HG03097 (cell line): ENCODE measurements around the gene MYO1A.
"Not testable (repeated sequence)": the region's sequence is repeated elsewhere in the genome, so short reads cannot be mapped to it uniquely, and the experiment has no call there.

ENCODE experiments used
- ATAC-seq: cut with Tn5 transposase; IDR thresholded peaks from one replicate; pipeline ENCODE4 v1.9.1; 2021; ENCODE audit not compliant: unreplicated experiment, low FRiP score

The MYO1A gene

DNA sequence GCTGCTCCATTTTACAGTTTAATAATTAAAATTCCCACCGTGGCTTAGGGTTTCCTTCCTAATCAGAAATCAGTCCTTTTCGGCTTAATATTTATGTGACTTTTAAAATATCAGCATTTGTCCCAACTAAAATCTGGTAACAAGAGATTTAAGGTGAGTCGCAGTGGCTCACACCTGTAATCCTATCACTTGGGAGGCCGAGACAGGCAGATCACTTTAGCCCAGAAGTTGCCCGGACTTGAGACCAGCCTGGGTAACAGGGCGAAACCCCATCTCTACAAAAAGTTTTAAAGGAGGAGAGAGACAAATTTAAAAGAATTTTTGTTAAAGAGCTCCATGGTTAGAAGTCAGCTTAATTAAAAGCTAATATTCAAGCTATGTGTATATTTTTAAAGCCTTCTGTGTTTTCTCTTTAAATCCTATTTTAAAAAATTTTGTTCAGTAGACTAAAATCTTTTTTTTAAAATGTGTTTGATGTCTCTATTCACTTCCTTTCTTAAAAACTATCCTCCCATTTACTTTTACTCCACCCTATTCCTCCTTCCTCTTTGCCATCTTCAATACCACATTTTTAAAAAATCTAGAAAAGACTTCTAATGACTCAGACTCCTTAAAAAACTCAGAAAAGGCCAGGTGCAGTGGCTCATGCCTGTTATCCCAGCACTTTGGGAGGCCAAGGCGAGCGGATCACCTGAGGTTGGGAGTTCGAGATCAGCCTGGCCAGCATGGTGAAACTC lies 29.8 kb downstream of the MYO1A start:
- ATAC-seq = no peak

DNA sequence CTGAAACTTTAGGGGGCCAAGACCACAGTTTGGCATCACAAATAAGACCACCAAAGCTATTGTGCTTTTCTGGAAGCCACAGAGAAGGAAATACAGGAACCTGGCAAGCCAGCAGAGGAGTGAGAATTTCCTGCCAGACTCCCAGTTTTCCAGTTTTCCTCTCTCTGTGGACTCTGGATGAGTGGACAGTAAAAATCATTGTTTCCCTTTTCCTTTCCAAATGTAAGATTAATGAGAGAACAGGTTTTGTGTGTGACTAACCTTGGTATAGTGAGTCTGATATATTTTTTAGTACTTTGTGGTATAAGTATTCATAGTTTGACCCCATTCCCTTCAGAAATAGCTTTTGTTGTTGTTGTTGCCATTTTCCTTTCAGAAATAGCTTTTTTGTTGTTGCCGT lies 31.0 kb downstream of the MYO1A start:
- ATAC-seq = no peak

DNA sequence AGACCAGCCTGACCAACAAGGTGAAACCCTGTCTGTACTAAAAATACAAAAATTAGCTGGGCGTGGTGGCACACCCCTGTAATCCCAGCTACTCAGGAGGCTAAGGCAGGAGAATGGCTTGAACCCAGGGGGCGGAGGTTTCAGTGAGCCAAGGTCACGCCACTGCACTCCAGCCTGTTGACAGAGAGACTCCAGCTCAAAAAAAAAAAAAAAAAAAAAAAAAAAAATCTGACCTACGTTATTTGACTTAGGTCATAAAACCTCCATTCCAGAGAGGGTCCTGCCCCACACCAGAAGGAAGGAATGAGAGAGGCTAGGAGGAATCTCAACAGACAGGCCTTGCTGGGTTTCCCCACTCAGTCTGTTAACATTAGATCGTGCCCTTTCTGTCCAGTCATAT lies 31.6 kb downstream of the MYO1A start:
- ATAC-seq = not testable (repeated sequence)

DNA sequence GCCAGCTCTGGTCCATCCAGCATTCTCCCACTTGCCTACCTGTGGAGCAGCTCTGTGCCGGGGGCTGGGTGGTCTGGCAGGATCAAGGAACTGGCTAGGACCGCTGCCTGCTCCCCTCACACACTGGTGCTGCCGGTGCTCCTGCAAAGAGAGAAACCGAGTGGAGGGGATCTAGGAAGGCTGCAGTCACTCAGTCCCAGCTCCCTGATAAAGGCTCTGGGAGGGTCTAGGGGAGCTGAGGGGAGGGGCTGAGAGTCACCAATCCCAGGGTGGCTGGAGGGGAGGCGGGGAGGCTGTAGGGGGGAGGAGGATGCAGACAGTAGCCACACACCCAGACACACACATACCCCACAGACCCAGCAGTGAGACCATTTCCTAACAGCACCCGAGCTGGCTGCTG lies 33.6 kb downstream of the MYO1A start, which contains the start of gene TAC3:
TSS of gene TAC3 (minus strand) at position 182 of the 400 bp plus-strand sequence. CDS start 732 bp downstream, outside the sequence.
- ATAC-seq = no peak

DNA sequence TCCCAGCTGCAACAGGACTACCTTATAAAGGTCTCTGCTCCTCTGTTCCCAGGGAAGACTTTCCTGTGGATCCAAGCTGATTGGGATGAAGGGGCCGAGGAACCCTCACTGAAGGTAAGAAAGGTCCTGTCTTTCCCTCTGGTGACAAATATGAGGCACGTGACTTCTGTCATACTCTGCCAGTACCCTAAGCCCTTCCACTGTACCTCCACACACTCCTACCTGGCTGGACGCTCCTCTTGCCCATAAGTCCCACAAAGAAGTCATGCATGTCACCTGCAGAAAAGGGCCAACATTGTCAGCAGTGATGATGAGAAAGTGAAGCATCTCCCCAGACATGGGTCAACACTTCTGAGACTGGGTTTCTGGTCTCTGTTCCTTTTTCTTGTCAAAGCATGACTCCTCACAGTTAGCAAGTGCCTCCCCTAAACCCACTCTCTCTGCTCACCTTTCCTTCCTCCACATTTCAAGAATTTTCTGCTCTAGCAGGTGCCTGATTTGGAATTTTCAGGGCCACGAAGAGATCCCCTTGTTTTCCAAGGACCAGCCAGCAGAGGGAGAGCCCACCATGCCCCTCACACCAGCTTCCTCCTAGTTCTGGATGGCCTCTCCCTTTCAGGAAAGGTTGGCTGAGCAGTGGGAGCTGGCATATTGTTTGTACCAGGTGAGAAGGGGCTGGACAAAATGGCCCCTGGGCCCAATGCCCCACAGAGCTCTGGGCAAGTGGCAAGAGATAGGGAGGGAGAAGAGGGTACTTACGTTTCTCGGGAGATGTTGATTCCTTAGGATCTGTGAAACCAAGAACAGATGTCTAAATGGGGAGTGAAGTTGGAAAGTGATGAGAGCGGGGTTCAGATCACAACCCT lies 37.1 kb downstream of the MYO1A start:
- no peak for ATAC-seq

DNA sequence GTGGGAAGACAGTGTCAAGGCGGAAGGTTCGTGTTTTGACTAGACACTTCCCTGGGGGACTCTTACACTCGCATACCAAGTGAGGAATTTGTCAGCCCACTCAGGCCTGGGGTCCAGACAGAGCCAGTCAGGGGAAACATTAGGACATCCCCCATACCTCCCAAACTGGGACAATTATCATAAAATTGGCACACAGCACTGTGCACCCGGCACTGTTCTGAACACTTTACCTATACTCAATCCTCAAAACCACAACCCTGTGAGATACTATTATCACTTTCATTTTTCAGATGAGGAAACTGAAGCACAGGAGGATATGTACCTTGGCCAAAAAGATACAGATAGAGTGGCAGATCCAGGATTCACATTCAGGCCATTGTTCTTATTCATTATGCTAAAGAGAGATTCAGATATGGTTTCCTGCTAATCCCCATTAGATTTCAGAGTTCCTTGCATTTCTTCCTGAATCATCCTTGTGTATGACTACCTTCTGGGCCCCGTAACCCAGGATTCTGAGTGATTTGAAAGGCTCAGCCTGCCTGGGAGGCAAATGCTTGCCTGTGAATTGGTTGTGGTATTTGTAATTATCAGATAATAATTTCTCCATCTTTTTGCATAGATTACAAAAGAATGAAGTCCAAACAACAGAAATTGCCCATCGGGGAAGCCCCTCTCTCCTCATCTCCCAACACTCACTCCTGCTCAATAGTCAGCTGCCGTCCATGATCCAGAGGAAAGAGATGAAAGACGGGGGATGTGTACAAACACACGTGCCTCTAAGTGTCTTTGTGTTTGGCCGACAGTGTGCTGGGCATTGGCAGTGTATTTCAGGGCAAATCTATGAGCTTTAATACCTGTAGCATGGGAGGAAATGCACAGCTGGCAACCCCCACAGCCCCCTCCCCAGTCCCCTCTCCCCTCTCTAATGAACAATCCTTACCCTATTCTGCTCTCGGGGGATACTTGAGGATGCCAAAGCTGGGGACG lies 38.2 kb downstream of the MYO1A start:
- peak; percentile 38 for ATAC-seq

DNA sequence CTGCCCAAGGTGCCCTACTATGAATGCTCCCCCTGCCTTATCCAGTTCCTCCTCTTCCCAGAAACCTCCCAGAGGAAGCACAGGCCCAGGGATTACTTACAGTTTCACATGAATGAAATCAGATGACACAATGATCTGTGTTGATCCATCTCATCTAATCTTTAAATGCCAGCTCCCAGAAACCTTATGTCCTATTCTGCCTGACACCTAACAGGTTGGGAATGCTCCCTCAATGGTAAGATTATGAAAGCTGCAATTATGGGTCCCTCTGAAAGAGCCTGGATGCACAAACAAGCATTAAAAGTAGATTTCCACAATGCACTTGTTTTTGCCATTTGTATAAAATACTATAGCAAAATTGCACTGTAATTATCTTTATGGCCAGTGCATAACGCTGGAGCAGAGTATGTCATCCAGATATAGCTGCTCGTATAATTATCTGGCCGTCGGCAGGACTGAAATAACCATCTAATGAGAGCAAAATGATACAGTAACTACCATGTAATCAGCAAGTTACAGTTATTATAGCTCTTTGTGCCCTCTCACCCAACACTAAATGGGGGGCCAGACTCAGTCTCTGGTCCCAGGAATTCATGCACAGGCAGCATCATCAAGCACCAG lies 39.2 kb downstream of the MYO1A start:
- no peak for ATAC-seq

DNA sequence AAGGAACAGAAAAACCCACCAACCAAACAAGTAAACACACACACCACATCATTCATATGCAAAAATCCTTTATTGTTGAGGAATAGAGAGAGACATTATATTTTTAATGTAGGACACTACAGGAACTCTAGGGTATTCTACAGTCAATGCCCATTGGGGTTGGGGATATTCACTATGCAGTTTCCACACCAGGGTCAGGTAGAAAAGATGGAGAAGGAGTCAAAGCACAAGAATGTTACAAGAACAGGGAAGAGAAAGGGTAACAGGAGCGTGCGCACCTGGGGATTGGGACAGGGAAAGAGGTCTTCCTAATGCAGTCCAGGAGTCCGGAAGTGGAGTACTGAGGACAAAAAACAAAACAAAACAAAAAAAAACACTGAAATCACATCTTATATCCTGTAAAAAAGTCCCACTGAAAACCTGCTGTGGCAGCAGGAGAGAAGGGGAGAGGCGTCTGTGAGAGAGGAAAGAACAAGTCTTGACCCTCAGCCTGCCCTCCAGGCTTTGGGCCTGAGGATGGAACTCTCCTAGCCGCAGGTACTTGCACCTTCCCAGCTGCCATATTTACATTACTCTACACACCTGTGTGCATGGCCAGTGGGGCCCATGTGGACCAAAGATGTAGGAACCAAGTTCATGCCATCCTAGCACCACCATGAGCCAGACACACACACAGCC lies 39.8 kb downstream of the MYO1A start:
- ATAC-seq = no peak

DNA sequence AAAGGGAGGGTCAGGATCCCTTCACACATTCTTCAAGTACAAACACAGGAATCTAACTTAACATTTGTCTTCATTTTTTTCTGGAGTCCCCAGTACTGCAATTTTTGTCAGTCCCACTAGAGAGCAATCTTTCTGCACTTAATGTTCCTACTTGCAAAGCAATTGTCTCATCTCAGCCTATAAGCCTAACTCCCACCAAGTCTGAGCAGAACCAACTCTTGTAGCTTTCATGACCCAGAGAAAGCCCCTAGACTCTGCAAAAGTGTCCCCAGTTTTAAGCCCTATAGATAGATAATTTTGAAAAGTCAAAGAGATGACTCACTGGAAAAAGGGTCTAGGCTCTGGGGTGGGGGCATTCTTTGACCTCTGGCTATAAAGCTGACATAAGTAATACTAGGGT lies 41.8 kb downstream of the MYO1A start:
- no peak for ATAC-seq

DNA sequence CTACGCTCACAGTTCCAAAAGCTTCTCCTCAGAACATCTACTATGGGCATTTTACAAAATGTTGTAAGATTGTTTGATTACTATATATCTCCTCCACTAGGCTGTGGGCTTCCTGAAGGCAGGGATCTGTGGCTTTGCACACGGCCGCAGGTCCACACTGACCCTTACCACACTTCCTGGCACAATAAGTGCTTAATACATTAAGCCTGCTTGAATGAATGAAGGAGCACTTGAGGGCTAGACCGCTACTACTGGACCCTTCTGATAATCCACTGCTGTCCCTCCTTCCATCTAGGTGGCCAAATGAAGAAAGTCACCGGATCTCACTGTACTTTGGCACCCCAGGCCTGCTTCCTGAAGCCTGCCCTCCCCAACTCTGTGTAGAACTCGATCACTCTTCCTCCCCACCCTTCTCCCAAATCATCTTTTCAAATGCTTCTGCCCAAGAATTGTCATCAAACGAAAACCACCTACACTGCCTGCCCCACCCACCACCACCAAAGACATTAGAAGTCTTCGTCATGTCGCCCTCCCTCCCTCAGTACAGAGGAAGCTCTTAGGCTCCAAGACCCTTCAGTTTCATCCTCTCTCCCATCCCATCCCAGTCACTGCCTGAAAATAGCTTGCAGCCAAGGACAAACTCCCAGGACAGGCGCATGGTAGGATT lies 43.0 kb downstream of the MYO1A start:
- ATAC-seq = no peak

DNA sequence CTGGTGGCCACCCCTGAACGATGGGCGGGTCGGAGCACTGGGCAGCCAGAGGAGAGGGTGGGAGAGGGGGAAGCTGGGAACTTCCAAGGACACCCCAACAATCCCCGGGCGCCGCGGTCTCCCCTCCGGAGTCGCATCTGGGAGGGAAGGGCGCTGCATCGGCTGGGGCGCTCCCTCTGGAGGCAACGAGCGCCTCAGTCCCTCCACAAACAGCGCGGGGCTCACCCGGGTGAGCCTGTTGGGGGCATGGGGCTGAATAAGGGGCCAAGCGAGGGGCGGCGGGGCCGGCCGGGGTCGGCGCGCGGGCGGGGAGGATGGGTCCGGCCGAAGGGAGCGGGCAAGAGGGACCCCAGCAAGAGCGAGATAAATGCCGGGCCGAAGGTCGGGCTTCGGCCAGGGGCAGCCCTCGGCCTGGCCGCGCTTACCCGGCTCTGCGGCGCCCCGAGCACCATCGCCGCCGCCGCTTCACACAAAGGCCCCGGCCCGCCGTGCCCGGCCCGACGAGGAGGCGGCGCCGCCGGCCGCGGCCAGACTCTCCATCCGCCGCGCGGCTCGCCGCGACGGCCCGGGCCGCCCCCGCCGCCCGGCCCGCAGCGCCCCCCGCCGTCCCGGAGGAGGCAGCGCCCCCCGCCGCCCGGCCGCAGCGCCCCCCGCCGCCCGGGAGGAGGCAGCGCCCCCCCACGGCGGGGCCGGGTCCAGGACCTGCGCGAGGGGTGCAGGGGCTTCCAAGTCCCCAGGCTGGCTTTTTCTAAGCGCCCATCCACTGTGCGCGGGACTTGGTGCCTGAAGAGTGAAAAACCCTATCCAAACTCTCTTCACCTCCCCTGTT lies 43.7 kb downstream of the MYO1A start, which contains the start of gene ZBTB39:
TSS of gene ZBTB39 (minus strand) at position 567 of the 829 bp plus-strand sequence. CDS start 1,629 bp downstream, outside the sequence.
- peak; percentile 51 for ATAC-seq

DNA sequence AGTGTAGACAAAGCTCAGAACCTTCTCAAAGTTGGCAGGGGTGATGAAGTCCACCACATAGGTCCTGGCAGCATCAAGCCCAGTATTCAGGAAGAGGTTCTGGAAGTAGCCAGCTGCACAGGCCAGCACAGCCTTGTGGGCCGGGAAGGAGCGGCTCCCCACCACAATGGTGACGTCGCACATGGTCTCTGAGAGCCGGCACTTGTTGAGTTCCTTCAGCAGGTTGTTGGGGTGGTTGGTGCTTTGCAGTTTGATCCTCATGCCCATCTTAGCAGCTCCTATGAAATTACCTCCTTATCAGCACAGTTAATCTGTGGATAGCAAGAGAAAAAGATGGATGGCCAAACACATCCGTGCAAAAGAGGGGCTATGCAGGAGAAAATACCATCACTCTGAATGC lies 45.3 kb downstream of the MYO1A start:
- ATAC-seq = no peak

DNA sequence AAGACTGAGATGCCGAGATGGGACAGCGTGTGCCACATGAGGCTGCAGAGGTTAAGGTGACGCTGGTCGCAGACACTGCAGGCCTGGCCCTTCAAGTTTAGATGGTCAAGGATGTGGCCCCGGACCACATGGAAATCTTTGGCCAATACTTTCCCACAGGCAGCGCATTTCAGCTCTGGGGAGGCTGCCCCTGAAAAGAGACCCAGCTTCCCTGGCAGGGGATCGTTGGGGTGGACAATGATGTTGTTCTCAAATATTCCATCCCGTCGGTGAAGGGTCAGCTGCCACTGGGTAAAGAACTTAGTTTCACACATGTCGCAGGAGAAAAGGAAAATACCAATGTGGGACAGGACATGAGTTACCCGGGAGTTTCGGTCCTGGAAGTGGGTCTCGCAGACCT lies 46.5 kb downstream of the MYO1A start:
- no peak for ATAC-seq

DNA sequence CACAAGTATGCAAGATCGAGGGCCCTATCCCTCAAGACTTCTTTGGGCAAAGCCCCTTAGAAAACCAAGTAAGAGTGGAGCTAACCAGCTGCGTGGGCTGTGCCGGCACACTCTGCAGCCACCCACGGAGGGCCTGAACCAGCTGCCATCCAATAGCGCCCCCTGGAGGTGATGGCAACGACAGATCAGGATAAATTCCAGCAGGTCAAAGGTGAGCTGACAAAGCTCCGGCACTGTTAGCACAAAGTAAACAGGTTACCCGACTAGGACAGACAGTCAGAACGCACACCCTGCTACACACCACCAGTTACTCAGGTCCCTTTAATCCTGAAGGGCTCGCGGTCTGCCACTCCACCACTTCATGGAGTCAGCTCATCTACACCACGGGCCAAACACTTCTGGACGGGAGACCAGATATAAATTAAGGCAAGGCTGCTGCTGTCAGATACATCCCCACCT lies 48.5 kb downstream of the MYO1A start:
- no peak for ATAC-seq

DNA sequence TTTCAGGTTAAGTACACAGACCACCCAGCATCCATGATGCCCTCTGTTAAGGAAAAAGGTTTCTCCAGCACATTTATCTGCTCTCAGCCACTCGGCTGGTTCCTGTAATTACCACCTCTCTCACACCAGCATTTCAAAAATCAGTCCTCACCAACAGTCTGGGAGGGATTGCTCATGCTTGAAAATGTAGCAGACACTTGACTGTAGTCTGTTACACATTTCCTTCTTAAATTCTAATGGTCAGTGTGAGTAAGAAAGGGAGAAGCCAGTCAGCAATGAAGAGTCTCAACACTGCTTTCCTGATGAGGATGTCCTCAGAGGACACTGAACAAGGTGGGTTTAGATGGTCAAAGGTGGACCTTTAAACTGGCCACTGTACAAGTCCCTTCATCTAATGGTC lies 49.5 kb downstream of the MYO1A start:
- no peak for ATAC-seq

DNA sequence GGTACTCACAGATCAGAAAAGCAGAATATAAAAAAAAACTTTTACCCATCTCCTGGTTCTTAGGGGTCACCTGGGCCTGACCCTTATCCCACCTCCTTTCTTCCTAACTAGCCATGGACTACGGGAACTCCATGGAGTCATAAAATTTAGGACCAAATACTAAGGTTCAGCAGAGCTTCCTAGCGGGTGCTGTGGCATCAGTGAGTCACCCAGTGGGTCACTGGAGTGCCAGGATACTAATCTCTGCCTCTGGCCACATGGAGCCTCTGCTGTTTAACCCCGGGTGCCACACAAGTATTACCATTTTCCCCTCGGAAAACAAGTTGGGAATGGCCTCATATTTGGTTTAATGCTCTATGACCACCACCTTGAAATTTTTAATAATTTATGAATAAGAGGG lies 50.5 kb downstream of the MYO1A start:
- ATAC-seq = no peak

DNA sequence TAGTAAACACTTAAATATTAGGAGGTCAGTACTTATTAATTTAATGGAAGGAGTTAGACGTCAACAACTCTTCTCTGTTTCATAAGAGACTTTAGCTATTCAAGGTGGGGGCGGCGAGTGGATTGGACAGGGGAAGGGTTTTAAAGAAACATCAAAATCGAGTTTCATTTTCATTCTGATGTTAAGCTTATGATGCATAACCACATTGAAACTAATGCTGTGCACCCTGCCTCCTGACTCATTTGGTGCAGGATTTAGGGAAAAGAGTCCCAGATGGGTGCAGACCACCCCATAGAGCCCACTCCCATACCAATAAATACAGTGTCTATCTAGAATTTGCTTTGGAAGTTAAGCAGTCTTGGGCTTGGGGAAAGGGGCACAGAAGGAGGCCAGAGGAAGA lies 50.9 kb downstream of the MYO1A start:
- peak; percentile 68 for ATAC-seq

DNA sequence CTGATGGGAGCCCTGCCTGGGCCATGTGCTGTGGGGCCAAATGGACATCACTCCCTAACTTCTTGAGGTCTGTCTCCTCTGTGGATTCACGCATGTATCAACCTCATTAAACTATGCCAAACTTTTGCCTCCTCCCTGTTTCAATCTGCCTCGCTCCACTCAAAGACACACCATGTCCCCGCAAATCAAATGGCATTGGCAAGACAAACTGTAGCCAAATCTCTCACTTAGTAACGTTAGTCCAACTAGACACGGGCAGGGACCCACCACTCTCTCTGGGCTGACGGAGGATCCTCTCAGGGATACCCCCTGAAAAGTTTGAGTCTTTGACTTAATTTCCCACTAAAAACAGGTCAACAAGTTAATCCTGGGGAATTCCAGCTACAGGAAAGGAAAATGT lies 51.6 kb downstream of the MYO1A start:
- ATAC-seq = no peak
